Measurements from ENCODE around the gene C9orf40.

Gene C9orf40

GRCh38 chr9:74946686-74947085, 6.0 kb downstream of the C9orf40 start:
- TF ChIP-seq, protein P1, sequence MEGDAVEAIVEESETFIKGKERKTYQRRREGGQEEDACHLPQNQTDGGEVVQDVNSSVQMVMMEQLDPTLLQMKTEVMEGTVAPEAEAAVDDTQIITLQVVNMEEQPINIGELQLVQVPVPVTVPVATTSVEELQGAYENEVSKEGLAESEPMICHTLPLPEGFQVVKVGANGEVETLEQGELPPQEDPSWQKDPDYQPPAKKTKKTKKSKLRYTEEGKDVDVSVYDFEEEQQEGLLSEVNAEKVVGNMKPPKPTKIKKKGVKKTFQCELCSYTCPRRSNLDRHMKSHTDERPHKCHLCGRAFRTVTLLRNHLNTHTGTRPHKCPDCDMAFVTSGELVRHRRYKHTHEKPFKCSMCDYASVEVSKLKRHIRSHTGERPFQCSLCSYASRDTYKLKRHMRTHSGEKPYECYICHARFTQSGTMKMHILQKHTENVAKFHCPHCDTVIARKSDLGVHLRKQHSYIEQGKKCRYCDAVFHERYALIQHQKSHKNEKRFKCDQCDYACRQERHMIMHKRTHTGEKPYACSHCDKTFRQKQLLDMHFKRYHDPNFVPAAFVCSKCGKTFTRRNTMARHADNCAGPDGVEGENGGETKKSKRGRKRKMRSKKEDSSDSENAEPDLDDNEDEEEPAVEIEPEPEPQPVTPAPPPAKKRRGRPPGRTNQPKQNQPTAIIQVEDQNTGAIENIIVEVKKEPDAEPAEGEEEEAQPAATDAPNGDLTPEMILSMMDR (IDR thresholded peaks at IDR 0.05; ENCODE audit: low read depth, low read length) = no peak
- DNase-seq (ENCODE audit: low read depth, low spot score) = no peak
- in situ Hi-C loops (cut with HindIII; ENCODE audit: low sequenced_read_pairs) = no loop called here
- H3K4me3 ChIP-seq (ENCODE audit: low read depth, low read length) = no peak overlapping the region

GRCh38 chr9:74942801-74943200, 9.9 kb downstream of the C9orf40 start:
- DNase-seq (ENCODE audit: low read depth, low spot score) = no peak
- no peak overlapping the region for H3K4me3 ChIP-seq (ENCODE audit: low read depth, low read length)
- in situ Hi-C loops (cut with HindIII; ENCODE audit: low sequenced_read_pairs) = no loop called here
- TF ChIP-seq, protein P1 (IDR thresholded peaks at IDR 0.05; ENCODE audit: low read depth, low read length) = no peak

GRCh38 chr9:74940600-74940999, 12.1 kb downstream of the C9orf40 start:
- no peak overlapping the region for H3K4me3 ChIP-seq (ENCODE audit: low read depth, low read length)
- no peak for DNase-seq (ENCODE audit: low read depth, low spot score)
- TF ChIP-seq, protein P1 (IDR thresholded peaks at IDR 0.05; ENCODE audit: low read depth, low read length) = no peak
- in situ Hi-C loops (cut with HindIII; ENCODE audit: low sequenced_read_pairs) = no loop called here

DNA sequence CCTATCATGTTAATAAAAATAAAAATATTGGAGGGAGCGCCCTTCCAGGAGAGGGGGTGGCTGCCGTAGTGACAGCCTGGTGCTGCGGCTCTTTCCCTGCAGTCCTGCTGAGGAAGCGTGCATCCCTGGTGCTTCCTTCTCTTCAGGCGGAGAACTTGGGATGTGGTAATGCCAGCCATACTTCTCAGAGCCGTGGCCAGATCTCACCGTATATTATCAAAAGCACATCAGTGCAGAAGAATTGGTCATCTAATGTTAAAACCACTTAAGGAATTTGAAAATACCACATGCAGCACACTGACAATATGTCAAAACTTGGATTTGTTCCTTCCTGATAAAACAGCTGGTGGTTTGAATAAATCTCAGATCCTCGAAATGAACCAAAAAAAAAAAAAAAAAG, 17.7 kb downstream of the C9orf40 start:
- peak; percentile 11 for DNase-seq (ENCODE audit: low read depth, low spot score)
- H3K4me3 ChIP-seq (ENCODE audit: low read depth, low read length) = no peak overlapping the region
- TF ChIP-seq, protein P1 (IDR thresholded peaks at IDR 0.05; ENCODE audit: low read depth, low read length) = no peak
- in situ Hi-C loops (cut with HindIII; ENCODE audit: low sequenced_read_pairs) = no loop called here

DNA sequence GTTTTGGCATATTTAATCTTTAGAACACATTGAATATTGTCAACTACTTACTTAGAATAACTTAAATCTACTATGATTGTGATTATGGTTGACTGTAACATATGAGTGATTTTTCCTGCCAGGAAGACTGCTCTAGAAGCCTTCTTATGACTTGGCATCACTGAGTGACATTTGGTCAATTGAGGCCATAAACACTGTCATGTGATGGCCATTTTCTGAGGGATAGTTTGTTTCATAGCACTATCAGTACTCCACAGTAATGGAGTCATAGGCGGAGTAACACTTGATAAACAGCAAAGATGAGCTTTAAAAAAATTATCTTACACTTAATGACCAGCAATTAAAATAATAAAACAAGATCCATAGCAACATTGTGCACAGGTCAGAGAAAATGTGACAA, 31.0 kb downstream of the C9orf40 start:
- no peak for DNase-seq (ENCODE audit: low read depth, low spot score)
- in situ Hi-C loops (cut with HindIII; ENCODE audit: low sequenced_read_pairs) = no loop called here
- H3K4me3 ChIP-seq (ENCODE audit: low read depth, low read length) = no peak overlapping the region
- TF ChIP-seq, protein P1 (IDR thresholded peaks at IDR 0.05; ENCODE audit: low read depth, low read length) = no peak

DNA sequence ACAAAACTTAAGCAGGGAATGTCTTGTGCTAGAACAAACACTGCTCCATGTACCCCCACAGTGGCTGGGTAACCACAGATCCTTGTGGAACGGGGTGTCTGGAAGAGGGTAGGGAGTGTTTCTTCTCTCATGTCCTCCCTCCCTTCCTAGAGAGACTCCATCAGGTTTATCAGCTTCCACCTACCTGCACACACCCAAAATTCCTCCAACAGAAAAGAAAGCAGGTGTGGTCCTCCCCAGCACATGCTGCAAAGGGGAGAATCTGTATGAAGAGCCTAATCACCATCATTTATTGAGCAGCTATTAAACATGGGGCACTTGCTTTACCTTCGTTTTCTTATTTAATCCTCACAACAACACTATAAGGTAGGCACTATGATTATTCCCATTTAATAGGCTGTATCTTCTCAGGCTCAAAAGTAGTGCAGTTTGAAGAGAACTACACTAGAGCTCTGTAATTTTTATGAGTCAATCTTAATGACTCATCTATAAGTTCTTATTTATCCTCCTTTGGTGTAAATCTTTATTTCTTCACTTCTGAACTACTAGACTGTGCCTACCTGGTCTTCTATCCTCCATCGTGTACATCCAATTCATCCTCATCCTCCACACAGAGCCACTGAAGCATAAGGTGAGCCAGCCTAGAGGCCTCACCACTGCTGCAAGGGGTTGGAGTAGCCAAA, 31.6 kb downstream of the C9orf40 start:
- H3K4me3 ChIP-seq (ENCODE audit: low read depth, low read length) = no peak overlapping the region
- in situ Hi-C loops (cut with HindIII; ENCODE audit: low sequenced_read_pairs) = no loop called here
- no peak for DNase-seq (ENCODE audit: low read depth, low spot score)
- TF ChIP-seq, protein P1 (IDR thresholded peaks at IDR 0.05; ENCODE audit: low read depth, low read length) = no peak
